GM18499 (cell line): ENCODE data around the gene FAM81A.
"Not testable (repeated sequence)": the region's sequence is repeated elsewhere in the genome, so short reads cannot be mapped to it uniquely, and the experiment has no call there.

Experiments used
- ATAC-seq: cut with Tn5 transposase; IDR thresholded peaks from one replicate; pipeline ENCODE4 v1.9.1; 2021; ENCODE audit warnings: moderate number of reproducible peaks; ENCODE audit not compliant: insufficient read depth, unreplicated experiment

Gene FAM81A

GRCh38 chr15:59437817-59438624 is at the start of gene FAM81A:
FAM81A (plus strand) TSS chr15:59438186; CDS start chr15:59458627, 20,441 bp downstream.
- ATAC-seq: peak; percentile 43

- ATAC-seq: no peak
Measured at GRCh38 chr15:59388670-59389069, 49.3 kb upstream of the FAM81A start.

GRCh38 chr15:59392299-59392698 is 45.7 kb upstream of the FAM81A start:
- no peak for ATAC-seq

GRCh38 chr15:59394166-59394661 is 43.8 kb upstream of the FAM81A start:
- ATAC-seq: no peak

- ATAC-seq: no peak
Measured at GRCh38 chr15:59396211-59396610, 41.8 kb upstream of the FAM81A start.

- no peak for ATAC-seq
Measured at GRCh38 chr15:59396679-59397078, 41.3 kb upstream of the FAM81A start.

GRCh38 chr15:59398220-59398619 is 39.8 kb upstream of the FAM81A start:
- ATAC-seq: no peak

GRCh38 chr15:59399465-59400102 is 38.4 kb upstream of the FAM81A start:
- peak; percentile 78 for ATAC-seq

- no peak for ATAC-seq
Measured at GRCh38 chr15:59400103-59400813, 37.7 kb upstream of the FAM81A start.

- ATAC-seq: not testable (repeated sequence)
Measured at GRCh38 chr15:59401051-59401823, 36.7 kb upstream of the FAM81A start.

- ATAC-seq: no peak
Measured at GRCh38 chr15:59401824-59402569, 36.0 kb upstream of the FAM81A start.

- ATAC-seq: no peak
Measured at GRCh38 chr15:59405079-59405478, 32.9 kb upstream of the FAM81A start.

GRCh38 chr15:59406446-59406845 is 31.5 kb upstream of the FAM81A start:
- no peak for ATAC-seq

- ATAC-seq: no peak
Measured at GRCh38 chr15:59407946-59408345, 30.0 kb upstream of the FAM81A start.

- ATAC-seq: no peak
Measured at GRCh38 chr15:59410391-59410896, 27.5 kb upstream of the FAM81A start.

- no peak for ATAC-seq
Measured at GRCh38 chr15:59413577-59413976, 24.4 kb upstream of the FAM81A start.

GRCh38 chr15:59416816-59417215 is 21.2 kb upstream of the FAM81A start:
- no peak for ATAC-seq

- no peak for ATAC-seq
Measured at GRCh38 chr15:59419170-59419569, 18.8 kb upstream of the FAM81A start.

- no peak for ATAC-seq
Measured at GRCh38 chr15:59420108-59420507, 17.9 kb upstream of the FAM81A start.
